A549 (cell line): Measurements from ENCODE around the gene MFAP4. TPM values are rescaled to one million over a fixed set of nuclear protein-coding genes. Genes with fewer than 3 reads are reported as not detected.
"Not testable (repeated sequence)": the region's sequence is repeated elsewhere in the genome, so short reads cannot be mapped to it uniquely, and the experiment has no call there.

ENCODE experiments used
- ATAC-seq, 2 experiments: fragments of 200-7000 bp in 1 of 2; fragments of >200 bp in 1 of 2; cut with Nextera tagmentation in 1 of 2; cut with Tn5 transposase in 1 of 2; 3 replicates each; pipeline versions ENCODE4 v1.8.0 to v1.9.1; 2018 to 2020; ENCODE audit warnings: mild to moderate bottlenecking in 1 of 2, moderate library complexity in 1 of 2
- CTCF ChIA-PET: fragments of 300-600 bp; sonication (Branson Sonifier 250); formaldehyde crosslinking; extraction: SDS; loops from one replicate; lab custom pipeline; 2021; ENCODE audit warnings: antibody characterized with exemption, inconsistent platforms; lab: Yijun Ruan, JAX
- POLR2A ChIA-PET: fragments of 350-600 bp; formaldehyde crosslinking; extraction: SDS; loops from one replicate; lab custom pipeline; 2021; ENCODE audit warnings: antibody characterized with exemption, inconsistent platforms; lab: Yijun Ruan, JAX
- DNase-seq, 2 experiments: peaks; one replicate each; pipeline versions ENCODE4 v3.0.0 to v3.0.0-alpha.2; 2011 to 2016; ENCODE audit warnings: low read depth in 1 of 2, low spot score in 1 of 2
- FAIRE-seq: peaks from 2 replicates; lab custom pipeline; 2011; peaks lifted over from hg19 to GRCh38; lab: Jason Lieb, UNC
- H3K27ac ChIP-seq, 2 experiments: fragments of >200 bp; sonication (Bioruptor Twin); formaldehyde crosslinking; 3 replicates each; pipeline ENCODE4 v1.5.1; 2016 to 2017
- H3K4me1 ChIP-seq: fragments of >200 bp; sonication (Bioruptor Twin); formaldehyde crosslinking; 3 replicates; pipeline ENCODE4 v1.6.1; 2016
- H3K4me2 ChIP-seq: fragments of >200 bp; sonication (Bioruptor Twin); formaldehyde crosslinking; 3 replicates; pipeline ENCODE4 v1.6.1; 2016
- H3K4me3 ChIP-seq: fragments of >200 bp; sonication (Bioruptor Twin); formaldehyde crosslinking; 3 replicates; pipeline ENCODE4 v1.5.1; 2016
- H3K9me3 ChIP-seq: fragments of >200 bp; sonication (Bioruptor Twin); formaldehyde crosslinking; 3 replicates; pipeline ENCODE4 v1.6.1; 2016
- CBX8 ChIP-seq: fragments of 200-600 bp; sonication (generic); IDR thresholded peaks from 2 replicates; pipeline ENCODE4 v1.6.1; 2016
- CEBPB ChIP-seq, 2 experiments: fragments of >200 bp in 1 of 2; sonication (Bioruptor Twin) in 1 of 2; formaldehyde crosslinking in 1 of 2; IDR thresholded peaks; 2 replicates each; pipeline ENCODE4 v1.6.1; 2012 to 2016
- CTCF ChIP-seq: fragments of >200 bp; sonication (Bioruptor Twin); formaldehyde crosslinking; IDR thresholded peaks from 3 replicates; pipeline ENCODE4 v1.5.1; 2016
- EHMT2 ChIP-seq: fragments of 200-600 bp; sonication (generic); IDR thresholded peaks from 2 replicates; pipeline ENCODE4 v1.6.1; 2016; ENCODE audit warnings: antibody characterized with exemption, low read depth, mild to moderate bottlenecking, moderate library complexity
- ELK1 ChIP-seq: fragments of 150-350 bp; IDR thresholded peaks from 2 replicates; pipeline ENCODE4 v1.6.1; 2014; ENCODE audit warnings: low read depth, mild to moderate bottlenecking, low read length
- ESRRA ChIP-seq: fragments of 150-350 bp; IDR thresholded peaks from 2 replicates; pipeline ENCODE4 v1.6.1; 2014; ENCODE audit warnings: mild to moderate bottlenecking, low read length, borderline replicate concordance
- FOSB ChIP-seq: fragments of 250-450 bp; sonication (Bioruptor Pico); IDR thresholded peaks from 2 replicates; pipeline ENCODE4 v1.5.0; 2020; ENCODE audit warnings: mild to moderate bottlenecking, moderate library complexity
- FOXS1 ChIP-seq: fragments of 250-450 bp; sonication (Bioruptor Pico); IDR thresholded peaks from 2 replicates; pipeline ENCODE4 v1.5.0; 2020; ENCODE audit warnings: mild to moderate bottlenecking, moderate library complexity
- HDAC2 ChIP-seq: fragments of 200-600 bp; sonication (generic); IDR thresholded peaks from 2 replicates; pipeline ENCODE4 v1.6.1; 2016
- HOXB13 ChIP-seq: fragments of 250-450 bp; sonication (Bioruptor Pico); IDR thresholded peaks from 2 replicates; pipeline ENCODE4 v1.5.0; 2020; ENCODE audit warnings: low read depth, mild to moderate bottlenecking, moderate library complexity
- JUN ChIP-seq, 2 experiments: fragments of >200 bp; sonication (Bioruptor Twin); formaldehyde crosslinking; IDR thresholded peaks; 2 replicates in 1 of 2; 3 replicates in 1 of 2; pipeline ENCODE4 v1.6.1; 2016 to 2017
- JUNB ChIP-seq: fragments of >200 bp; sonication (Bioruptor Twin); formaldehyde crosslinking; IDR thresholded peaks from 2 replicates; pipeline ENCODE4 v1.6.1; 2016
- MAZ ChIP-seq: fragments of 150-350 bp; IDR thresholded peaks from 2 replicates; pipeline ENCODE4 v1.6.1; 2014; ENCODE audit warnings: antibody characterized with exemption, low read depth, low read length, borderline replicate concordance
- NFE2L2 ChIP-seq: fragments of 150-350 bp; conservative IDR thresholded peaks from 2 replicates; pipeline ENCODE4 v1.6.1; 2014; ENCODE audit warnings: low read length
- NPAS2 ChIP-seq: fragments of 250-450 bp; sonication (Bioruptor Pico); IDR thresholded peaks from 2 replicates; pipeline ENCODE4 v1.8.0; 2022; ENCODE audit warnings: mild to moderate bottlenecking, moderate library complexity, borderline replicate concordance
- RAD21 ChIP-seq, 2 experiments: fragments of >200 bp in 1 of 2; sonication (Bioruptor Twin) in 1 of 2; formaldehyde crosslinking in 1 of 2; IDR thresholded peaks in 1 of 2; conservative IDR thresholded peaks in 1 of 2; 2 replicates in 1 of 2; 3 replicates in 1 of 2; pipeline ENCODE4 v1.6.1; 2012 to 2018; ENCODE audit warnings: inconsistent platforms in 1 of 2
- RNF2 ChIP-seq: fragments of 200-600 bp; sonication (generic); IDR thresholded peaks from 2 replicates; pipeline ENCODE4 v1.6.1; 2016; ENCODE audit warnings: low read depth, mild to moderate bottlenecking, antibody characterized with exemption, moderate library complexity, borderline replicate concordance
- SREBF2 ChIP-seq: fragments of 450-650 bp; IDR thresholded peaks from 2 replicates; pipeline ENCODE4 v1.6.1; 2014; ENCODE audit warnings: mild to moderate bottlenecking, moderate library complexity
- TP53 ChIP-seq: fragments of 250-450 bp; sonication (Bioruptor Pico); IDR thresholded peaks from 2 replicates; pipeline ENCODE4 v1.5.0; 2021; ENCODE audit warnings: mild to moderate bottlenecking, moderate library complexity
- ZC3H11A ChIP-seq: fragments of 450-650 bp; IDR thresholded peaks from 2 replicates; pipeline ENCODE4 v1.6.1; 2014; ENCODE audit warnings: antibody characterized with exemption, mild to moderate bottlenecking
- ZFP36 ChIP-seq: fragments of 450-650 bp; IDR thresholded peaks from 2 replicates; pipeline ENCODE4 v1.6.1; 2014; ENCODE audit warnings: borderline replicate concordance; ENCODE audit not compliant: partially characterized antibody
- ZNF302 ChIP-seq: fragments of 250-450 bp; sonication (Bioruptor Pico); IDR thresholded peaks from 2 replicates; pipeline ENCODE4 v1.9.0; 2021; ENCODE audit warnings: inconsistent platforms, mild to moderate bottlenecking, moderate library complexity
- ZSCAN20 ChIP-seq: fragments of 250-450 bp; sonication (Bioruptor Pico); IDR thresholded peaks from 2 replicates; pipeline ENCODE4 v1.8.0; 2022; ENCODE audit warnings: mild to moderate bottlenecking, moderate library complexity
- WGBS: methylation state at CpG from one replicate; pipeline ENCODE4 v1.1.6; 2017; ENCODE audit errors: missing lambda C conversion rate; 5-methylcytosine and 5-hydroxymethylcytosine counted together
- polyA plus RNA-seq, 4 experiments: library from polyadenylated mRNA; depleted of rRNA in 3 of 4; stranded (reverse); fragments of >200 nt; fragmentation: RNase III in 1 of 4; extraction: RNeasy Plus Mini Kit Qiagen cat#74134 plus additional on column Dnase treatment in 1 of 4; gene quantifications; 2 replicates in 3 of 4; 3 replicates in 1 of 4; pipeline ENCODE4 v1.2.3, GENCODE V29; 2011 to 2017
- TF ChIP-seq, protein P1 (sequence below): fragments of 250-450 bp; sonication (Bioruptor Pico); IDR thresholded peaks from 2 replicates; pipeline ENCODE4 v1.5.0; 2020; ENCODE audit warnings: low read depth, mild to moderate bottlenecking, moderate library complexity
- TF ChIP-seq, protein P2 (sequence below): fragments of >200 bp; sonication (Bioruptor Twin); formaldehyde crosslinking; IDR thresholded peaks from 2 replicates; pipeline ENCODE4 v1.6.1; 2016

The MFAP4 gene
- polyA plus RNA-seq, 2 of the 4 experiments (the other 2 are of a cell fraction): 0.13 TPM; not detected in 1

DNA sequence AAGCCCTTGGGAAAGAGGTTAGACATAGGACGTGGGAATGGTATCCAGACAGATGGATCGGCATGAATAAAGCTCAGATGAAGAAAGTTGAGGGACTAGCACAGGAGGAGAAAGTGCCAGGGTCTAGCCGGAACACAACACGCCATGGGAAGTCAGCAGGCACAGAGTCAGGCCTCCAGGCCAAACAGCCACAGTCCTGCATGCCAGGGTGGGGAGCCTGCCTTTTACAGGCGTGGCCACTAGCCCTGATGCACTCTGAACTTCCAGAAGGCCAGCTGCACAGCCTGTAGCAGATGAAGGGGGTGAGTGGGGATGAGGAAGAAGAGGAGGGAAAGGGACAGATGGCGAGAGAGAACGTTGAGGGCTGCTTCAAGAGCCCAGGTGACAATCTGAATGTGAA is 29.6 kb downstream of the MFAP4 start:
- 82% methylated on average over 7 of the region's 7 CpGs for WGBS
- ChIA-PET POLR2A (interaction anchor here (3.4 kb wide), 1 partner anchor 20 kb away, joined by 12 read pairs; the partner anchor contains the start of gene MAPK7), CTCF (interaction anchor here (1.0 to 14.6 kb wide), 5 partner anchors 8 to 406 kb away, joined by 3 to 362 read pairs (median 3); no protein-coding TSS in a partner anchor)
- ATAC-seq (no peak), FAIRE-seq (no peak), DNase-seq (no peak)
- H3K27ac ChIP-seq: no peak overlapping the region
- peaks cover 22% of the 10 kb centered on the region for H3K4me1 ChIP-seq
- no peak overlapping the region for H3K4me3 ChIP-seq
- TF ChIP-seq ZC3H11A: no peak
- no peak for TF ChIP-seq ZSCAN20 (CRISPR knock-in tag)
- no peak for TF ChIP-seq CTCF
- no peak for TF ChIP-seq SREBF2
- TF ChIP-seq, protein P1, sequence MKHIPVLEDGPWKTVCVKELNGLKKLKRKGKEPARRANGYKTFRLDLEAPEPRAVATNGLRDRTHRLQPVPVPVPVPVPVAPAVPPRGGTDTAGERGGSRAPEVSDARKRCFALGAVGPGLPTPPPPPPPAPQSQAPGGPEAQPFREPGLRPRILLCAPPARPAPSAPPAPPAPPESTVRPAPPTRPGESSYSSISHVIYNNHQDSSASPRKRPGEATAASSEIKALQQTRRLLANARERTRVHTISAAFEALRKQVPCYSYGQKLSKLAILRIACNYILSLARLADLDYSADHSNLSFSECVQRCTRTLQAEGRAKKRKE (CRISPR knock-in tag): no peak
- no peak for TF ChIP-seq ZNF302 (CRISPR knock-in tag)
- no peak for TF ChIP-seq CBX8
- TF ChIP-seq FOSB (CRISPR knock-in tag): no peak
- TF ChIP-seq, protein P2, sequence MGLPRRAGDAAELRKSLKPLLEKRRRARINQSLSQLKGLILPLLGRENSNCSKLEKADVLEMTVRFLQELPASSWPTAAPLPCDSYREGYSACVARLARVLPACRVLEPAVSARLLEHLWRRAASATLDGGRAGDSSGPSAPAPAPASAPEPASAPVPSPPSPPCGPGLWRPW: no peak
- no peak for TF ChIP-seq TP53 (CRISPR knock-in tag)
- TF ChIP-seq EHMT2: no peak
- TF ChIP-seq FOXS1 (CRISPR knock-in tag): no peak
- no peak for TF ChIP-seq ZFP36
- TF ChIP-seq NPAS2 (CRISPR knock-in tag): no peak
- no peak for TF ChIP-seq HOXB13 (CRISPR knock-in tag)
- H3K4me2 ChIP-seq: no peak overlapping the region
- no peaks in the 10 kb centered on the region for H3K9me3 ChIP-seq

- peaks cover 12% of the 10 kb centered on the region for H3K4me1 ChIP-seq
- no peak overlapping the region for H3K4me3 ChIP-seq
- no peak for FAIRE-seq
- WGBS: 77% methylated on average over 6 of the region's 6 CpGs
- H3K4me2 ChIP-seq: peak overlapping the region; percentile 25; the same call in 1 of the 3 replicates
- H3K9me3 ChIP-seq: no peaks in the 10 kb centered on the region
- DNase-seq: no peak
- ChIA-PET CTCF (interaction anchor here (0.6 to 14.6 kb wide), 14 partner anchors 8 to 779 kb away, joined by 3 to 362 read pairs (median 4); partner anchors contain the start of gene B9D1), POLR2A (interaction anchor here (0.7 to 1.5 kb wide), 5 partner anchors 8 to 93 kb away, joined by 3 to 7 read pairs (median 4); partner anchors contain the start of genes B9D1, MAPK7 and MFAP4)
- no peak overlapping the region; a peak in 1 of 6 replicates for H3K27ac ChIP-seq
- ATAC-seq: no peak
- TF ChIP-seq HOXB13 (CRISPR knock-in tag) (no peak), NFE2L2 (no peak), JUNB (no peak), HDAC2 (no peak), ELK1 (no peak), FOXS1 (CRISPR knock-in tag) (no peak), MAZ (no peak), RNF2 (no peak), CTCF (no peak), CEBPB (IDR thresholded peaks at IDR 0.05) (no peak), ESRRA (no peak), JUN (IDR thresholded peaks at IDR 0.05) (no peak), RAD21 (conservative IDR thresholded peaks at IDR 0.05 in 1 of 2, IDR thresholded peaks at IDR 0.05 in 1 of 2) (no peak), ZSCAN20 (CRISPR knock-in tag) (no peak)
- TF ChIP-seq, protein P2: no peak
- TF ChIP-seq, all 56 proteins: peak for 0
Measured at GRCh38 chr17:19354748-19355147, 32.2 kb downstream of the MFAP4 start.

DNA sequence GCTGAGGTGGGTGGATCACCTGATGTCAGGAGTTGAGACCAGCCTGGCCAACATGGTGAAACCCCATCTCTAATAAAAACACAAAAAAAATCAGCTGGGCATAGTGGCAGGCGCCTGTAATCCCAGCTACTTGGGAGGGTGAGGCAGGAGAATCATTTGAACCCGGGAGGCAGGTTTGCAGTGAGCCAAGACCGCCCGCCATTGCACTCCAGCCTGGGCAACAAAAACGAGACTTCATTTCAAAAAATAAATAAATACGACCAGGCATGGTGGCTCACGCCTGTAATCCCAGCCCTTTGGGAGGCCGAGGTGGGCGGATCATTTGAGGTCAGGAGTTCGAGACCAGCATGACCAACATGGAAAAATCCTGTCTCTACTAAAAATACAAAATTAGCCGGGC is 33.6 kb downstream of the MFAP4 start:
- 88% methylated on average over 11 of the region's 11 CpGs for WGBS
- not testable (repeated sequence) for DNase-seq, H3K27ac ChIP-seq, FAIRE-seq, ATAC-seq, H3K9me3 ChIP-seq, H3K4me3 ChIP-seq, H3K4me2 ChIP-seq
- ChIA-PET CTCF (interaction anchor here (1.1 to 14.6 kb wide), 7 partner anchors 8 to 413 kb away, joined by 3 to 362 read pairs (median 6); partner anchors contain the start of gene B9D1), POLR2A (interaction anchor here (1.0 to 1.5 kb wide), 4 partner anchors 9 to 33 kb away, joined by 3 to 7 read pairs (median 4); partner anchors contain the start of genes B9D1, MAPK7 and MFAP4)
- peaks cover 14% of the 10 kb centered on the region for H3K4me1 ChIP-seq
